H9 (cell line): Measurements from ENCODE around the gene ABT1. TPM values are rescaled to one million over a fixed set of nuclear protein-coding genes. Genes with fewer than 3 reads are reported as not detected.

Experiments used
- DNase-seq: peaks from one replicate; pipeline ENCODE4 v3.0.0-alpha.2; 2017
- H2AFZ ChIP-seq: one replicate; pipeline ENCODE4 v1.6.1; 2013; ENCODE audit warnings: mild to moderate bottlenecking, low read length, control low read depth, moderate library complexity
- H2AK5ac ChIP-seq: 2 replicates; pipeline ENCODE4 v1.6.1; 2013; ENCODE audit warnings: low read length, control low read depth, mixed read lengths; ENCODE audit not compliant: insufficient read length
- H2BK120ac ChIP-seq: one replicate; pipeline ENCODE4 v1.6.1; 2013; ENCODE audit warnings: low read depth, mild to moderate bottlenecking, low read length, control low read depth, inconsistent platforms; ENCODE audit not compliant: poor library complexity, severe bottlenecking
- H2BK12ac ChIP-seq: 2 replicates; pipeline ENCODE4 v1.6.1; 2013; ENCODE audit warnings: low read length, control low read depth, mixed read lengths, low read depth; ENCODE audit not compliant: insufficient read length
- H2BK15ac ChIP-seq: 2 replicates; pipeline ENCODE4 v1.6.1; 2013; ENCODE audit warnings: low read depth, low read length, control low read depth
- H2BK20ac ChIP-seq: one replicate; pipeline ENCODE4 v1.6.1; 2013; ENCODE audit warnings: low read depth, mild to moderate bottlenecking, low read length, control low read depth, inconsistent platforms; ENCODE audit not compliant: poor library complexity, severe bottlenecking
- H2BK5ac ChIP-seq: 2 replicates; pipeline ENCODE4 v1.6.1; 2013; ENCODE audit warnings: low read length, control low read depth, mixed read lengths; ENCODE audit not compliant: insufficient read length
- H3K14ac ChIP-seq: 2 replicates; pipeline ENCODE4 v1.6.1; 2013; ENCODE audit warnings: low read length, control low read depth; ENCODE audit not compliant: insufficient read depth
- H3K18ac ChIP-seq: 2 replicates; pipeline ENCODE4 v1.6.1; 2013; ENCODE audit warnings: low read depth, mild to moderate bottlenecking, mixed read lengths, low read length, control low read depth; ENCODE audit not compliant: insufficient read length
- H3K23ac ChIP-seq: 2 replicates; pipeline ENCODE4 v1.6.1; 2013; ENCODE audit warnings: low read length, control low read depth, mixed read lengths, low read depth; ENCODE audit not compliant: insufficient read length
- H3K23me2 ChIP-seq: 2 replicates; pipeline ENCODE4 v1.6.1; 2013; ENCODE audit warnings: low read depth, mild to moderate bottlenecking, mixed read lengths, low read length, control low read depth; ENCODE audit not compliant: insufficient read length, poor library complexity, severe bottlenecking
- H3K27ac ChIP-seq: 2 replicates; pipeline ENCODE4 v1.5.1; 2013; ENCODE audit warnings: low read length, control low read depth, mixed read lengths, low read depth; ENCODE audit not compliant: insufficient read length
- H3K27me3 ChIP-seq: 2 replicates; pipeline ENCODE4 v1.6.1; 2013; ENCODE audit warnings: low read length, control low read depth, inconsistent platforms; ENCODE audit not compliant: insufficient read depth
- H3K4ac ChIP-seq: 2 replicates; pipeline ENCODE4 v1.6.1; 2013; ENCODE audit warnings: low read depth, mild to moderate bottlenecking, control low read depth, inconsistent platforms, low read length, moderate library complexity
- H3K4me1 ChIP-seq: 2 replicates; pipeline ENCODE4 v1.6.1; 2013; ENCODE audit warnings: low read length, control low read depth, inconsistent platforms; ENCODE audit not compliant: insufficient read depth
- H3K4me2 ChIP-seq: 2 replicates; pipeline ENCODE4 v1.6.1; 2013; ENCODE audit warnings: low read length, control low read depth, mixed read lengths; ENCODE audit not compliant: insufficient read length, insufficient read depth
- H3K56ac ChIP-seq: 2 replicates; pipeline ENCODE4 v1.6.1; 2013; ENCODE audit warnings: low read depth, mild to moderate bottlenecking, mixed read lengths, low read length, control low read depth; ENCODE audit not compliant: insufficient read length
- H3K79me1 ChIP-seq: 2 replicates; pipeline ENCODE4 v1.6.1; 2013; ENCODE audit warnings: low read depth, mild to moderate bottlenecking, moderate library complexity, low read length, control low read depth, inconsistent platforms; ENCODE audit not compliant: insufficient read depth, poor library complexity, severe bottlenecking
- H3K79me2 ChIP-seq: 2 replicates; pipeline ENCODE4 v1.6.1; 2013; ENCODE audit warnings: low read length, control low read depth, inconsistent platforms; ENCODE audit not compliant: insufficient read depth
- H3K9ac ChIP-seq: 2 replicates; pipeline ENCODE4 v1.6.1; 2013; ENCODE audit warnings: low read length, control low read depth, mixed read lengths; ENCODE audit not compliant: insufficient read length; ENCODE audit errors: extremely low read depth
- H3K9me3 ChIP-seq: one replicate; pipeline ENCODE4 v1.6.1; 2013; ENCODE audit warnings: low read depth, low read length, inconsistent platforms; ENCODE audit not compliant: control insufficient read depth
- H3T11ph ChIP-seq: one replicate; pipeline ENCODE4 v1.6.1; 2013; ENCODE audit warnings: mild to moderate bottlenecking, low read length, control low read depth, inconsistent platforms
- H4K20me1 ChIP-seq: one replicate; pipeline ENCODE4 v1.6.1; 2013; ENCODE audit not compliant: control insufficient read depth, insufficient read length, insufficient read depth
- H4K5ac ChIP-seq: 2 replicates; pipeline ENCODE4 v1.6.1; 2013; ENCODE audit warnings: low read depth, mild to moderate bottlenecking, mixed read lengths, low read length, control low read depth; ENCODE audit not compliant: insufficient read length
- H4K8ac ChIP-seq: replicated peaks from 2 replicates; pipeline ENCODE4 v1.6.1; 2013; ENCODE audit warnings: low read length, control low read depth, mixed read lengths, low read depth; ENCODE audit not compliant: insufficient read length
- H4K91ac ChIP-seq: 2 replicates; pipeline ENCODE4 v1.6.1; 2013; ENCODE audit warnings: low read depth, mild to moderate bottlenecking, moderate library complexity, mixed read lengths, low read length, control low read depth; ENCODE audit not compliant: insufficient read length
- H3K27ac Mint-ChIP-seq, 3 experiments: 2 replicates in 2 of 3; 3 replicates in 1 of 3; pipeline ENCODE4 v1.8.0; 2020 to 2021; ENCODE audit warnings: mixed read lengths in 3 of 3, mild to moderate bottlenecking in 1 of 3, moderate library complexity in 1 of 3
- H3K27me3 Mint-ChIP-seq: 2 replicates; pipeline ENCODE4 v1.8.0; 2021; ENCODE audit warnings: low read depth, mild to moderate bottlenecking, moderate library complexity, mixed read lengths
- H3K36me3 Mint-ChIP-seq, 3 experiments: 2 replicates in 2 of 3; 3 replicates in 1 of 3; pipeline ENCODE4 v1.8.0; 2020 to 2021; ENCODE audit warnings: low read depth in 3 of 3, mixed read lengths in 3 of 3; ENCODE audit not compliant: insufficient read depth in 1 of 3
- H3K4me1 Mint-ChIP-seq, 2 experiments: 2 replicates each; pipeline ENCODE4 v1.8.0; 2020; ENCODE audit warnings: mixed read lengths in 2 of 2
- H3K4me3 Mint-ChIP-seq, 2 experiments: 2 replicates in 1 of 2; 3 replicates in 1 of 2; pipeline ENCODE4 v1.8.0; 2020 to 2021; ENCODE audit warnings: mild to moderate bottlenecking in 2 of 2, mixed read lengths in 2 of 2, moderate library complexity in 1 of 2
- H3K9me3 Mint-ChIP-seq, 2 experiments: 2 replicates in 1 of 2; 3 replicates in 1 of 2; pipeline ENCODE4 v1.8.0; 2020; ENCODE audit warnings: mild to moderate bottlenecking in 2 of 2, mixed read lengths in 2 of 2, moderate library complexity in 1 of 2
- CTCF ChIP-seq: fragments of 200-600 bp; sonication (generic); conservative IDR thresholded peaks from 3 replicates; pipeline ENCODE4 v1.8.0; 2021; ENCODE audit warnings: antibody characterized with exemption, mild to moderate bottlenecking
- total RNA-seq: library from RNA; stranded (reverse); gene quantifications from 2 replicates; pipeline ENCODE4 v1.2.1, GENCODE V29; 2021

Gene ABT1
- total RNA-seq, 1 experiment from 2014 or later, result 26.4 TPM

GRCh38 chr6:26600759-26601158 is 4.0 kb downstream of the ABT1 start:
- H2AK5ac ChIP-seq, result no peak overlapping the region
- no peak overlapping the region for H2BK5ac ChIP-seq
- Mint-ChIP-seq H3K27ac (no peak overlapping the region), H3K4me1 (peaks cover 6 to 9% of the 10 kb centered on the region in 2 experiments), H3K9me3 (no peaks in the 10 kb centered on the region), H3K27me3 (no peaks in the 10 kb centered on the region; the same call in 1 of the 2 replicates), H3K36me3 (peaks cover 5 to 18% (median 14%) of the 10 kb centered on the region in 3 experiments; a peak in 6 of 7 replicates), H3K4me3 (no peak overlapping the region)
- no peak overlapping the region for H3K56ac ChIP-seq
- H3K27ac ChIP-seq, result no peak overlapping the region
- H4K5ac ChIP-seq, result no peak overlapping the region
- peaks cover 13% of the 10 kb centered on the region for H3K23me2 ChIP-seq
- H4K91ac ChIP-seq, result no peak overlapping the region
- peaks cover 5% of the 10 kb centered on the region for H3K79me1 ChIP-seq
- no peaks in the 10 kb centered on the region; the same call in 1 of the 2 replicates for H3K4me1 ChIP-seq
- peaks cover 3% of the 10 kb centered on the region; the same call in 1 of the 2 replicates for H3K79me2 ChIP-seq
- no peaks in the 10 kb centered on the region for H3K9me3 ChIP-seq
- H3K4me2 ChIP-seq, result no peak overlapping the region
- H3K23ac ChIP-seq, result no peak overlapping the region
- H3K18ac ChIP-seq, result no peak overlapping the region
- H2BK12ac ChIP-seq, result no peak overlapping the region
- no peaks in the 10 kb centered on the region for H4K20me1 ChIP-seq
- no peak overlapping the region for H2AFZ ChIP-seq
- no peak overlapping the region for H3K14ac ChIP-seq
- no peak for DNase-seq
- TF ChIP-seq CTCF, result no peak
- no peak overlapping the region for H3K4ac ChIP-seq
- no peak overlapping the region for H2BK20ac ChIP-seq
- H4K8ac ChIP-seq, result no peak overlapping the region
- H2BK120ac ChIP-seq, result no peak overlapping the region
- H3K9ac ChIP-seq, result no peak overlapping the region
- no peak overlapping the region for H3T11ph ChIP-seq
- no peaks in the 10 kb centered on the region for H3K27me3 ChIP-seq
- no peak overlapping the region for H2BK15ac ChIP-seq
